Nephron (organoid): ENCODE results near the gene FLG2.
A peak's percentile ranks its signal among the peaks of the same experiment; 100 is the strongest.

ENCODE experiments used
- H3K27ac Mint-ChIP-seq, 3 experiments: 2 replicates each; pipeline ENCODE4 v1.8.0; 2020; ENCODE audit warnings: mixed read lengths in 3 of 3, mild to moderate bottlenecking in 2 of 3, moderate library complexity in 1 of 3
- H3K27me3 Mint-ChIP-seq: 2 replicates; pipeline ENCODE4 v1.8.0; 2021; ENCODE audit warnings: low read depth, mild to moderate bottlenecking, moderate library complexity, mixed read lengths
- H3K36me3 Mint-ChIP-seq: 2 replicates; pipeline ENCODE4 v1.8.0; 2020; ENCODE audit warnings: low read depth, mixed read lengths
- H3K4me1 Mint-ChIP-seq: 2 replicates; pipeline ENCODE4 v1.8.0; 2020; ENCODE audit warnings: mixed read lengths
- H3K4me3 Mint-ChIP-seq, 3 experiments: 2 replicates each; pipeline ENCODE4 v1.8.0; 2020; ENCODE audit warnings: mild to moderate bottlenecking in 3 of 3, mixed read lengths in 3 of 3, moderate library complexity in 2 of 3
- H3K9me3 Mint-ChIP-seq: 2 replicates; pipeline ENCODE4 v1.8.0; 2020; ENCODE audit warnings: mixed read lengths
- CTCF ChIP-seq, 3 experiments: fragments of 200-600 bp; sonication (generic); IDR thresholded peaks; one replicate each; pipeline ENCODE4 v1.5.0; 2021; ENCODE audit warnings: antibody characterized with exemption in 3 of 3; ENCODE audit not compliant: unreplicated experiment in 3 of 3

Gene FLG2

DNA sequence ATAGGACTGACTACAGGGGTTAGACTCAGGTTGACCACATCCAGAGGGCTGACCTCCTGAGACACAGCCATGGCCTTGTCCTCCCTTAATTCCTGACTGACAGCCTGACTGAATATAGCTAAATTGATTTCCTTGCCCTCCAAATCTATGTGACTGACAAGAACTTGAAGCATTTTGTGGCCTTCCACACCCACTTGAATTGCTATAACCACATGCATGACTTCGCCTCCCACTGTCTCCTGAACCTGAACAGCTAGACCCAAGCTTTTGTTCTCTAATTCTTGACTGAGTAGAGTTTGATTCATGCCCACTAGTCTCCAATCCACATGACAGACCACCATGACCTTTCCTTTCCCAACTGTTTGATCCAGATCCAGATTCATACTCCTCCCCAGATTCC, 3.1 kb downstream of the FLG2 start:
- H3K4me3 Mint-ChIP-seq = no peak overlapping the region
- H3K27me3 Mint-ChIP-seq = no peaks in the 10 kb centered on the region
- no peak overlapping the region for H3K27ac Mint-ChIP-seq
- H3K9me3 Mint-ChIP-seq = peaks cover 54% of the 10 kb centered on the region
- no peak for TF ChIP-seq CTCF (IDR thresholded peaks at IDR 0.05; ENCODE audit: unreplicated experiment in 3 of 3)
- H3K36me3 Mint-ChIP-seq = no peaks in the 10 kb centered on the region
- H3K4me1 Mint-ChIP-seq = no peaks in the 10 kb centered on the region

GRCh38 chr1:152349611-152350010, 10.2 kb downstream of the FLG2 start:
- TF ChIP-seq CTCF (IDR thresholded peaks at IDR 0.05; ENCODE audit: unreplicated experiment in 3 of 3) = no peak
- no peaks in the 10 kb centered on the region for H3K4me1 Mint-ChIP-seq
- H3K36me3 Mint-ChIP-seq = no peaks in the 10 kb centered on the region
- H3K4me3 Mint-ChIP-seq = no peak overlapping the region
- H3K9me3 Mint-ChIP-seq = peaks cover 28% of the 10 kb centered on the region
- H3K27me3 Mint-ChIP-seq = no peaks in the 10 kb centered on the region
- no peak overlapping the region for H3K27ac Mint-ChIP-seq

DNA sequence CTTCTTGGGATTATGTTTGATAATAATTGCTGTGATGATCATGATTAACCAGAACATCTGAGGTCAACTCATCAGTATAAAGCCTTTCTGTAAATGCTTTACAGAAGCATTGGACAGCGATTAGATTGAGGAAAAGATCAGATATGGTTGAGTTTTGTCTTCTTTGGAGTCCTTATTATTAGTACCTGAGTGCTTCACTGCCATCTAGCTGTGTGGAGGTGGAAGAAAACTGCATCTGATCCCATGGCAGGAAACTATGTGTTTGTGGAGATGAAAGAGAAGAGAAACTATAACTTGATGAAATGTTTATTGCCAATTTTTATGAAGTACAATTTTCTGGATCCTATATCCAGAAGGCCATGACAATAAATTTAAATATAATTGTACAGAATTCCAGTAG, 11.4 kb downstream of the FLG2 start:
- Mint-ChIP-seq H3K4me1 (no peaks in the 10 kb centered on the region), H3K27me3 (no peaks in the 10 kb centered on the region), H3K36me3 (no peaks in the 10 kb centered on the region), H3K27ac (no peak overlapping the region), H3K9me3 (peaks cover 19% of the 10 kb centered on the region), H3K4me3 (no peak overlapping the region)
- TF ChIP-seq CTCF (IDR thresholded peaks at IDR 0.05; ENCODE audit: unreplicated experiment in 3 of 3) = no peak

DNA sequence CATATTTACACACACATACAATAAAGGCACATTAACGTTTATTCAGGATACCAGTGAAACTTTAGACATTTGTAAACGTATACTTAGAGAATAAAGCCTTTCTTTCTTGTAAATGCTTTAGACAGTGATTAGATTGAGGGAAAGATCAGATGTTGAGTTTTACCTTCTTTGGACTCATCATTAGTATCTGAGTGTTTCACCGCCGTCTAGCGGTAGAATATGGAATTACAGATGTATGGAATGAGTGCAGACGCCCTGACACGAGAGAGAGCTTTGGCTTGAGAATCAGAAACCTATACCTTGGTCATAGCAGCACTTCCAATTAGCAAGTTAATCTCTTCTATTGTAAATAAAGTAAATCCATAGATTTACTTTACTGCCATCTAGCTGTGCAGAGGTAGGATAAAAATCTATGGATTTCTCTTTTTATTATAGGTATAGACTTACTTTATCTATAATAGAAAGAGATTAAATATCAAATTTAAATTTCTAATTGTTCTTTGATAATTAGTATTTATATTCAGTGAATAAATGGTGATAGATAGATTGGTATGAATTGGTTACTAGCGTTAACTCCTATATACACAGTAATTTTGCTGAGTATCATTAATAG, 12.6 kb downstream of the FLG2 start:
- Mint-ChIP-seq H3K36me3 (no peaks in the 10 kb centered on the region), H3K4me3 (no peak overlapping the region), H3K9me3 (peaks cover 11% of the 10 kb centered on the region), H3K27me3 (no peaks in the 10 kb centered on the region), H3K4me1 (no peaks in the 10 kb centered on the region), H3K27ac (no peak overlapping the region)
- peak; percentile 49 to 59 (median 53) for TF ChIP-seq CTCF (IDR thresholded peaks at IDR 0.05; ENCODE audit: unreplicated experiment in 3 of 3)

GRCh38 chr1:152344438-152344837, 15.4 kb downstream of the FLG2 start:
- Mint-ChIP-seq H3K4me3 (no peak overlapping the region), H3K4me1 (no peaks in the 10 kb centered on the region), H3K27ac (no peak overlapping the region), H3K27me3 (no peaks in the 10 kb centered on the region), H3K9me3 (peaks cover 7% of the 10 kb centered on the region), H3K36me3 (no peaks in the 10 kb centered on the region)
- TF ChIP-seq CTCF (IDR thresholded peaks at IDR 0.05; ENCODE audit: unreplicated experiment in 3 of 3) = no peak

DNA sequence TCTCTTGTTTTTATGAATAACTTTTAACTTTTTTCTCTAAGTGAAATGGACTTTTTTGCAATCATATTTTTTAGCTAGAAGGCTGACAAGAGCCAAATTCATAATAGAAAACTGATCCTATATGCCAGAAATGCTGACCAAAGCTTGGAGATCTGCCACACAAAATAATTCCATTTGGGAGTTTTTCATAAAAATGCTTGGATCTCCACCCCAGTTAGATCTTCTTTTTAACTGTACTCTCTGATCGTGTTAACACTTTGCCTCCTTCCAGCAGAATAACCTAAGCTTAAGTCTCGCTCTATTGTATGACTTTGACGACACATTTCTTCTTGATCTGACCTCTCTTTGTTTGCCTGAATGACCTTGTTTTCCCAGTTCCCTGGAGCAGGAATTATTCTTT, 16.8 kb downstream of the FLG2 start:
- Mint-ChIP-seq H3K9me3 (peaks cover 4% of the 10 kb centered on the region), H3K4me1 (no peaks in the 10 kb centered on the region), H3K36me3 (no peaks in the 10 kb centered on the region), H3K4me3 (no peak overlapping the region), H3K27ac (no peak overlapping the region), H3K27me3 (no peaks in the 10 kb centered on the region)
- no peak for TF ChIP-seq CTCF (IDR thresholded peaks at IDR 0.05; ENCODE audit: unreplicated experiment in 3 of 3)
